KOPT-K1 (cell line): Measurements from ENCODE around the gene EXOC2.
"Not testable (repeated sequence)": the region's sequence is repeated elsewhere in the genome, so short reads cannot be mapped to it uniquely, and the experiment has no call there.

Experiments
- H3K27ac ChIP-seq: fragments of 200-600 bp; sonication (generic); 2 replicates; pipeline ENCODE4 v1.5.1; 2016; ENCODE audit warnings: antibody characterized with exemption, mild to moderate bottlenecking, low read depth, low read length; ENCODE audit not compliant: poor library complexity, severe bottlenecking
- H3K36me3 ChIP-seq: fragments of 200-600 bp; sonication (generic); 2 replicates; pipeline ENCODE4 v1.5.1; 2017; ENCODE audit warnings: antibody characterized with exemption, mild to moderate bottlenecking, low read length, moderate library complexity; ENCODE audit not compliant: insufficient read depth
- H3K9me3 ChIP-seq: fragments of 200-600 bp; sonication (generic); 2 replicates; pipeline ENCODE4 v1.5.1; 2017; ENCODE audit warnings: antibody characterized with exemption, low read length, mild to moderate bottlenecking; ENCODE audit not compliant: insufficient read depth, poor library complexity, severe bottlenecking

The EXOC2 gene

DNA sequence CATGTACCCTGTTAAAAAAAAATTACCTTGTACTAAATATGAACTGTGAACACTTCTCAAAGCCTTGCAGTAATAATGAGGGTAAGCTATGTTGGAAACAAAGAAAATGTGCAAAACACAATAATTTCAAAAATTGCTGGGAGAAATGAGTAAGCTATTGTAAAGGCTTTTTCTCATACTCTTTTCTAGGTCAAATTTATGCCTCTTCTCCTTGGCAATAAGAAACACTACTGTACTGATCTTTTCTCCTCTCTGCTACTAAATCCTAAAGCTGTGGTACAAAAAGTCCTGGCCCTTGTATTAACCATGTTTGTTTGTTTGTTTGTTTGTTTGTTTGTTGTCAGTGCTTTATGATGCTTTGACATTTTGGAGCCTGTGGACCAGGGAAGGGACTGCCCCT is 18.5 kb downstream of the EXOC2 start:
- H3K9me3 ChIP-seq: peaks cover 19% of the 10 kb centered on the region
- H3K27ac ChIP-seq: no peak overlapping the region
- peaks cover 6% of the 10 kb centered on the region; the same call in 1 of the 2 replicates for H3K36me3 ChIP-seq

DNA sequence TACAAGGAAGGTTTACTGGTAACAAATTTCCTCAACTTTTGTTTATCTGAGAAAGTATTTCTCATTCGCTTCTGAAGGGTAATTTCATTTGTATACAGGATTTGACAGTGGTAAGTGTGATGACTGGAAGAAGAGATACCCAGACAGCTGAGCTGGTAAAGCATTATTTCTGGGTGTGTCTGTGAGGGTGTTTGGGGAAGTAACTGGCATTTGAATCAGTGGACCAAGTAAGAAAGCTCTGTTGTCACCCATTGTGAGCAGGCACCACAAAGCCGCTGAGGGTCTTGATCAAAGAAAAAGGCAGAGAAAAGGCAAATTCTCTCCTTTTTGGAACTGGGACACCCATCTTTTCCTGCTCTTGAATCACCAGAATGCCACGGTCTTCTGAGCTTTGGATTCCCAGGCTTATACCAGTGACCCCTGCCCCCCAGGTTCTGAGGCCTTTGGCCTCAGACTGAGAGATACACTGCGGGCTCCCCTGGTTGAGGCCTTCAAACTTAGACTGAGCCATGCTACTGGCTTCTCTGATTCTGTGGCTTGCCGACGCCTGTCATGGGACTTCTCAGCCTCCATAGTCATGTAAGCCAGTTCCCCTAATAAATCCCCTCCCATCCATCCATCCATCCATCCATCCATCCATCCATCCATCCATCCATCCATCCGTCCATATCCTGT is 25.5 kb downstream of the EXOC2 start:
- H3K9me3 ChIP-seq: peaks cover 12% of the 10 kb centered on the region
- H3K36me3 ChIP-seq: peaks cover 6% of the 10 kb centered on the region; the same call in 1 of the 2 replicates
- H3K27ac ChIP-seq: no peak overlapping the region

DNA sequence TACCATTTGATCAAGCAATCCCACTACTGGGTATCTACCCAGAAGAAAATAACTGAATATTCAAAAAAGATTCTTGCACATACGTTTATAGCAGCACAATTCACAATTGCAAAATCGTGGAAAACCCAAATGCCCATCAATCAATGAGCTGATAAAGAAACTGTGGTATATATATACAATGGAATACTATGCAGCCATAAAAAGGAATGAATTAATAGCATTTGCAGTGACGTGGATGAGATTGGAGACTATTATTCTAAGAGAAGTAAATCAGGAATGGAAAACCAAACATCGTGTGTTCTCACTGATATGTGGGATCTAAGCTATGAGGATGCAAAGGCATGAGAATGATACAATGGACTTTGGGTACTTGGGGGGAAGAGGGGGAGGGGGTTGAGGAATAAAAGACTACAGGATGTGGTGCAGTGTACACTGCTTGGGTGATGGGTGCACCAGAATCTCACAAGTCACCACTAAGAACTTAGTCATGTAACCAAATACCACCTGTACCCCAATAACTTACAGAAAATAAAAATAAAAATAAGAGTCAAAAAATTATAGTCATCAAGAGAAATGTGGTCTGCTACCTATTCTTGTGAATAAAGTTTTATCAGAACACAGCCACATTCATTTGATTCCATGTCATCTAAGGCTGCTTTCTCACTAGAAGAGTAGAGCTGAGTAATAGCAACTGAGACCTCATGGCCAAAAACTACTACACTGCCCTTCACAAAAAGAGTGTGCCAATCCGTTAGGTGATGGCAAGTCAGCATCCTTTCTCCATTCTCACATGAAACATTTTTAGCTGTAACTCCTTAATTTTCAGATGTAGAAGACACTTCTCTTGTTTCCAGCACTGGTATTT is 27.3 kb downstream of the EXOC2 start:
- peaks cover 7% of the 10 kb centered on the region for H3K9me3 ChIP-seq
- H3K27ac ChIP-seq: no peak overlapping the region
- peaks cover 6% of the 10 kb centered on the region; the same call in 1 of the 2 replicates for H3K36me3 ChIP-seq

DNA sequence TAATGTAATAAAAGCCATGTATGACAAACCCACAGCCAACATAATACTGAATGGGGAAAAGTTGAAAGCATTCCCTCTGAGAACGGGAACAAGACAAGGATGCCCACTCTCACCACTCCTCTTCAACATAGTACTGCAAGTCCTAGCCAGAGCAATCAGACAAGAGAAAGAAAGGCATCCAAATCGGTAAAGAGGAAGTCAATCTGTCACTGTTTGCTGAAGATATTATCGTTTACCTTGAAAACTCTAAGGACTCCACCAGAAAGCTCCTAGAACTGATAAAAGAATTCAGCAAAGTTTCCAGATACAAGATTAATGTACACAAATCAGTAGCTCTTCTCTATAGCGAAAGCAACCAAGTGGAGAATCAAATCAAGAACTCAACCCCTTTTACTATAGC is 29.2 kb downstream of the EXOC2 start:
- not testable (repeated sequence) for H3K27ac ChIP-seq, H3K9me3 ChIP-seq, H3K36me3 ChIP-seq

DNA sequence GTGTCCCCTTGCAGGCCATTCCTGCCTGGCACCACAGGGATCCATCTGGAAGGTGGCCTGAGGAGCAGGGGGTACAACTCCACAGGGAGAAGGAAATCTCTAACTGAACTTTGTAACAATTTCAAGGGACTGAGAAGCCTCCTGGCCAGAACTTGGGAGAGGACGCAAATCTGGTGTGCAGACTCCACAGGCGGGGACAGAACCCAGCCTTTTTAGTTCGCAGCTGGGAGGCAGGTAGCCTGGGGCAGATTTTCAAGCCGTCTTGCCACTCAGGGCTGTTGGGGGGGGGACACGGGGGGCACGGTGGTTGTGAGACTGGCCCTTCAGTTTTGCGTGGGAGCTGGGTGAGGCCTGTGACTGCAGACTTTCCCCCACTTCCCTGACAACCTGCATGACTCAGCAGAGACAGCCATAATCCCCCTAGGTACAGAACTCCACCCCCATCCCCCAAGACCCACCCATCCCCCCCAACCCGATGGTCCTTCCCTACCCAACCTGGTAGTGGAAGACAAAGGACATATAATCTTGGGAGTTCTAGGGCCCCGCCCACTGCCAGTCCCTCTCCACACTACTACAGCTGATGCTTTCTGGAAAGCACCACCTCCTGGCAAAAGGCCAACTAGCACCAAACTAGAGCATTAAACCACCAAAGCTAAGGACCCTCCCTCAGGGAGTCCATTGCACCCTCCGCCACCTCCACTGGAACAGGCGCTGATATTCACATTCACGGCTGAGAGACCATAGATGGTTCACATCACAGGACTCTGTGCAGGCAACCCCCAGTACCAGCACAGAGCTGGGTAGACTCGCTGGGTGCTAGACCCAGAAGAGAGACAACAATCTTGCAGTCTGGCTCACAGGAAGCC is 33.0 kb downstream of the EXOC2 start:
- H3K36me3 ChIP-seq: peaks cover 6% of the 10 kb centered on the region; the same call in 1 of the 2 replicates
- H3K9me3 ChIP-seq: peaks cover under 1% of the 10 kb centered on the region
- no peak overlapping the region for H3K27ac ChIP-seq

DNA sequence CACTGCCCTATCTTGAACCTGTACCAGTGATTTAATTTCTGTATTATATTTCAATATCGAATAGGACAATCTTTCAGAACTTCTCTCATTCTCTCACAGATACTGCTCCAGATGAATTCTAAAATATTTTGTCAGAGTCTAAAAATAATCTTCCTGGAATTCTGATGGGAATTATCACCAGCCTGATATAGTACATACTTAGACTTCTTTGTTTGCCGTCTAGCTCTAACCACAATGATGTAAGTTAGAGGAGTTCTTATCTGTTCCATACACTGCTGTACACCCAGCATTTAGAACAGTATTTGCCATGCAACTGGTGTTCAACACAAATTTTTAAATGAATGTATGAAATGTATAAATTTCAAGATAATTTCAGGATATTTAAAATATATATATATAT is 34.7 kb downstream of the EXOC2 start:
- no peak overlapping the region for H3K27ac ChIP-seq
- peaks cover 6% of the 10 kb centered on the region; the same call in 1 of the 2 replicates for H3K36me3 ChIP-seq
- H3K9me3 ChIP-seq: no peaks in the 10 kb centered on the region

DNA sequence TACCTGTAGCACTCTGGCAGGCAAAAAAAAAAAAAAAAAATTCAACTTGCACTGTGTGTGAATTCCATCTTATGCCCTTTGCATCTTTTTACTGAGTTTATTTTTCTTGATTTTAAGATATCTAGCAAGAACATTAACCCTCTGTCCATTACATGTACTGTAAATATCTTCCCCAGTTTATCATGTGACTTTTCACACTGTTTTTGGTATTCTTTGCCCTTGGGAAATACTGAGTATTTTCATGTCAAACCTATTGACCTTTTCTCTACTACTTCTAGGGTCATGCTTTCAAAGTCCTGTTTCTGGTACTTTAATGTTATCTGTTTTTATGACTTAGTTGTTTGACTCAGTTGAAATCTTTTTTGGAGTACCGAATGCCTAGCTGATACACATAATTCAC is 35.2 kb downstream of the EXOC2 start:
- Histone ChIP-seq H3K36me3 (peaks cover 6% of the 10 kb centered on the region; the same call in 1 of the 2 replicates), H3K27ac (no peak overlapping the region), H3K9me3 (no peaks in the 10 kb centered on the region)

DNA sequence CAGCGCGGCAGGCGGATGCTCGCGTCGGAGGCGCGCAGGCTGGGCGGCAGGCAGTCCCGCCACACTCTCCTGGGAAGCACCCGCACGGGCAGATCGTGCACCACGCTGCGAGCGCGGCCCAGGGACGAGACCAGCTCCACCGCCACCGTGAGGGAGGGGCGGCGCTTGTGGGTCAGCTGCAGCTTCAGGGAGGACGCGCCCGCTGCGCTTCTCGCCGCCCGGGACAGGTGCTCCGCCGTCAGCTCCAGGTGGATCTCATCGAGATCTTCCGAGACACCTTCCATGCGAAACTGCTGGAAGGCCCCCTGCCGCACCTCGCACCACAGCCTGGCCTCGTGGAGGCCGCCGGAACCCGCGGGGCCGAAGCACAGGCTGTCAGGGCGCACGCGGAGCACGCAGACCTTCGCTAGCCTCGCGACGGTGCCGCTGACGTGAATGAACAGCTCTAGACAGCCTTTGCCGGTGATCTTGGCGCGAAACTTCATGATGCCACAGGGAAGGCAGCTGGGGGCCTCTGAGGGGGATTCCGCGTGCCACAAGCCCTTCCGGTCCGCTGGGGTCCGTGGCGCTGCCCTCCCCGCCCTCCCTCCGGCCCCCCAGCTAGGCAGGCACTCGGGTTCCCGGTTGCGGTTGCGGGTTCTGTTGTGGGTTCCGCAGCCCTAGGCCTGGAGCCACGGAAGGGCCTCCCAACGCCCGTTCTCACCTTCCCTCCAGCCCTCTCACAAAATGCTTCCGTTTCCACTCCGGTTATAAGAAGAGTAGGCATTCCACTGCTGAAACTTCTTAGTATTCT is 36.3 kb downstream of the EXOC2 start, which contains the start of gene HUS1B:
Gene HUS1B, minus strand, starts transcription at position 641 of the 793 bp plus-strand sequence. Its CDS starts 156 bp downstream, at position 485.
- Histone ChIP-seq H3K27ac (no peak within 1 kb of the TSS), H3K9me3 (no peaks in the 10 kb centered on the region), H3K36me3 (peaks cover 6% of the 10 kb centered on the region; the same call in 1 of the 2 replicates)

DNA sequence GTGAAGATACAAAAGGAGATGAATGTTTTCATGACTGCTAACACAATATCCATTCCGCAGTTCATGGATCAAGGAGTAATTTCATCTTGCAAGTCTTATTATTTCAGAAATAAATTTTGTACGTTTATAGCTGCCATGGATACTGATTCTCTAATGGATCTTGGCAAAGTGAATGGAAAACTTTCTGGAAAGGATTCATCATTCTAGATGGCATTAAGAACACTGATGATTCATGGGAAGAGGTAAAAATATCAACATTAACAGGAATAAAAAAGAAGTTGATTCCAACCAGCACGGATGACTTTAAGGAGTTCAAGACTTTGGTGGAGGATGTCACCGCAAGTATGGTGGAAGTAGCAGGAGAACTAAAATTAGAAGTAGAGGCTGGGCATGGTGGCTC is 38.8 kb downstream of the EXOC2 start:
- Histone ChIP-seq H3K36me3 (peaks cover 6% of the 10 kb centered on the region; the same call in 1 of the 2 replicates), H3K9me3 (no peaks in the 10 kb centered on the region), H3K27ac (no peak overlapping the region)

DNA sequence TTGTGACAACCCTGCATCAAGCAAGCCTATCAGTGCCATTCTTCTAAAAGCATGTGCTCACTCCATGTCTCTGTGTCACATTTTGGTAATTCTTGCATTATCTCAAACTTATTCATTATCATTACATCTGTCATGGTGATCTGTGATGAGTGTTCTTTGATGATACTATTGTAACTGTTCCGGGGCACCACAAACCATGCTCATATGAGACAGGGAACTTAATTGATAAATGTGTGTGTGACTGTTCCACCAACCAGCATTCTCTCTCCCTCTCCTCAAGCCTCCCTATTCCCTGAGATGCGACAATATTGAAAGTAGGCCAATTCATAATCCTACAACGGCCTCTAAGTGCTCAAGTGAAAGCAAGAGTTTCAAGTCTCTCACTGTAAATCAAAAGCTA is 40.1 kb downstream of the EXOC2 start:
- Histone ChIP-seq H3K36me3 (peaks cover 6% of the 10 kb centered on the region; the same call in 1 of the 2 replicates), H3K27ac (no peak overlapping the region), H3K9me3 (no peaks in the 10 kb centered on the region)

DNA sequence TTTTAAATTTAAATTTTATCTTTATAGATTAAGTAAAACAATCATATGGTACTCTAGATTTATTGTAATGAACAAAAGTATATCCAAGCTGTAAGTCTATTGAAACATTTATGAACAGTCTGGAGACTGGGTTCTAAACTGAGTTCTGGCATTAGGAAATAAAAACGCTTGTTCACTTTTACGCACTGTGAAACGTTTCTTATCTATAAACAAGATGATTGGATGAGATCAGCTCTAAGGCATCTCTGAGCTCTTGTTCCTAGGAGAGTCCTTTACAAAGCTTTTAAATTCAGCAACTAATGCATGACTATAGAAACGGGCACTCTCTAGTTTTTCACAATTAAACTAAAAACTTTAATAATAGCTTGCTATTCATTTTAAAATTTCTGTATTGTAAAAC is 42.8 kb downstream of the EXOC2 start:
- Histone ChIP-seq H3K36me3 (no peaks in the 10 kb centered on the region), H3K27ac (no peak overlapping the region), H3K9me3 (no peaks in the 10 kb centered on the region)

DNA sequence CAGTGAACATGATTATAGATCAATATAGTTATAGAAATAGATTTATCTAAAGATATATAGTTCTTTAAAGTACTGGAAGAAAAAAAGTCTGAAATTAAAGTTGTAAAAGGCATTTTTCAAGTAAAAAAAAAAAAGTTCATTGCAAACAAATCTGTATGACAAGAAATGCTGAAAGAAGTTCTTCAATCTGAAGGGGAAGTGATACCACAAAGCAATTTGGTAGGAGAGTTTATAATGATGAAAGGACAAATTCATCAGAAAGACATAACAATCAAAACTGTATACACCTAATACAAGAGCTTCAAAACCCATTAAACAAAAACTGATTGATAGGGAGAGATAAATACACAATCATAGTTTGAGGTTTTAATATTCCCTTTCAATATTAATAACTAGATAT is 50.1 kb downstream of the EXOC2 start:
- Histone ChIP-seq H3K27ac (no peak overlapping the region), H3K9me3 (peaks cover 7% of the 10 kb centered on the region), H3K36me3 (0 out of 2 replicates have a peak, but pooled peaks cover 1% of the 10 kb centered on the region)

DNA sequence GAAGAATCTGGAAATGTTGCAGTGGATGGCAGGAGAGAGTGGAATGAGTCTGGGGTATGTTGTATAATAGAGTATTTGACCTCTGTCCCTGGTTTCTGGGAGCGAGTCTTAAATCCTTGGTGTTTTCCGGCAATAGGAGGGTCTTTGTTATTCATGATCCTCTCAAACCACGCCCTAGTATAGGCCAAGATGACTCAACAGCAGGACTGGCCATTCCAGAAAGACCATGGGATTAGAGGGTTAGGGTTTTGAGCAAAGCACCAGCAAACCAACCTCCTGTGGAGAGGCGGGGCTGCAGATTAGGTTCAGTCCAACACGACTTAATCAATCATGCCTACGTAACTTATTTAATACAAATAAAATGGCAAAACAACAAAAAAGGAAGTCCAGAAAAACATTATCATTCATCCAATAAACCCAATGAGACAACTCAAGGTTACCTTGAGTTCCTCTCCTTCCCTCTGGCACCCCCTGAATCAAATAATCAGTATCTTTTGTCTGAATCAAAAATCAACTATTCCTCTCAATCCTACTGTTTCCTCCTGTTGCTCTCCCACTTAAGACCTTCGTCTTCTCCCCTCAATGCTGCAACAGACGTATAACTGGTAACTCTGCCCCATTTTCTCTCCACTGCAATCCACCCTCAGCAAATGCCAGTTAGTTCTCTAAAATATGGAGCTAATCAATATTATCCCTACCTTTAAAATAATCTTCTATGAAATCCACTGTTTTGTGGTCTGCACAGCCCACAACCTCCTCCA is 51.5 kb downstream of the EXOC2 start:
- Histone ChIP-seq H3K36me3 (peaks cover 15% of the 10 kb centered on the region), H3K9me3 (peaks cover 7% of the 10 kb centered on the region), H3K27ac (no peak overlapping the region)
